WTC11 (cell line): ENCODE results near the gene EFHD1.

Experiments used
- CREM ChIP-seq: sonication (generic); formaldehyde crosslinking; IDR thresholded peaks from 2 replicates; pipeline ENCODE4 v1.8.1; 2022; ENCODE audit warnings: mild to moderate bottlenecking, missing genetic modification reagents, moderate library complexity
- ELF4 ChIP-seq: sonication (generic); formaldehyde crosslinking; IDR thresholded peaks from 2 replicates; pipeline ENCODE4 v1.8.1; 2022; ENCODE audit warnings: low read depth, mild to moderate bottlenecking, moderate library complexity, missing genetic modification reagents
- ZNF219 ChIP-seq: sonication (generic); formaldehyde crosslinking; IDR thresholded peaks from 2 replicates; pipeline ENCODE4 v1.8.0; 2023; ENCODE audit warnings: missing genetic modification reagents, mild to moderate bottlenecking, borderline replicate concordance
- TF ChIP-seq, protein P1 (sequence below): fragments of 200-600 bp; IDR thresholded peaks from 2 replicates; pipeline ENCODE4 v1.8.0; 2022; ENCODE audit warnings: antibody characterized with exemption
- TF ChIP-seq, protein P2 (sequence below): sonication (generic); formaldehyde crosslinking; IDR thresholded peaks from 2 replicates; pipeline ENCODE4 v1.8.0; 2022; ENCODE audit warnings: mild to moderate bottlenecking, missing genetic modification reagents
- TF ChIP-seq, protein P3 (sequence below): sonication (generic); formaldehyde crosslinking; IDR thresholded peaks from 2 replicates; pipeline ENCODE4 v1.8.1; 2023; ENCODE audit warnings: mild to moderate bottlenecking, missing genetic modification reagents

DNA sequence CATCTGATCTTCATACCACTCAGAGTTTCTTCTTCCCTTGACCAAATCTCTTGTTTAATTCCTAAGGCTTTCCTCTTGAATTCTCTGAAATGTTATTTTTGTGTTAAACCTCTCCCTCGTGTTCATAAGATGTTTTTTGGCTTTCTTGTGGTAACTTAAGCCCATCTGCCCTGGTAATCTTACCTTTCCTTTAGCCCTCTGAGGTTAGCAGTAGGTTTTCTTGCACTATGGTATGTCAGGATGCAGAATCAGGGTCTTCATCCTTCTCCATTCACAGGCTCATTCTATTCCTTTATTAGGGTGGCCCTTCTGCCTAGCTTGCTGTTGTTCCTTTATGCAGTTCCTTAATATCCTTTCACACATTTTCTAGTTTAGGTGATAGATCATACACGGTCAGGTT is 87.9 kb downstream of the EFHD1 start:
- TF ChIP-seq, protein P1, sequence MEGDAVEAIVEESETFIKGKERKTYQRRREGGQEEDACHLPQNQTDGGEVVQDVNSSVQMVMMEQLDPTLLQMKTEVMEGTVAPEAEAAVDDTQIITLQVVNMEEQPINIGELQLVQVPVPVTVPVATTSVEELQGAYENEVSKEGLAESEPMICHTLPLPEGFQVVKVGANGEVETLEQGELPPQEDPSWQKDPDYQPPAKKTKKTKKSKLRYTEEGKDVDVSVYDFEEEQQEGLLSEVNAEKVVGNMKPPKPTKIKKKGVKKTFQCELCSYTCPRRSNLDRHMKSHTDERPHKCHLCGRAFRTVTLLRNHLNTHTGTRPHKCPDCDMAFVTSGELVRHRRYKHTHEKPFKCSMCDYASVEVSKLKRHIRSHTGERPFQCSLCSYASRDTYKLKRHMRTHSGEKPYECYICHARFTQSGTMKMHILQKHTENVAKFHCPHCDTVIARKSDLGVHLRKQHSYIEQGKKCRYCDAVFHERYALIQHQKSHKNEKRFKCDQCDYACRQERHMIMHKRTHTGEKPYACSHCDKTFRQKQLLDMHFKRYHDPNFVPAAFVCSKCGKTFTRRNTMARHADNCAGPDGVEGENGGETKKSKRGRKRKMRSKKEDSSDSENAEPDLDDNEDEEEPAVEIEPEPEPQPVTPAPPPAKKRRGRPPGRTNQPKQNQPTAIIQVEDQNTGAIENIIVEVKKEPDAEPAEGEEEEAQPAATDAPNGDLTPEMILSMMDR = no peak
- TF ChIP-seq CREM (CRISPR knock-in tag) = no peak
- TF ChIP-seq ELF4 (CRISPR knock-in tag) = no peak
- TF ChIP-seq, protein P2, sequence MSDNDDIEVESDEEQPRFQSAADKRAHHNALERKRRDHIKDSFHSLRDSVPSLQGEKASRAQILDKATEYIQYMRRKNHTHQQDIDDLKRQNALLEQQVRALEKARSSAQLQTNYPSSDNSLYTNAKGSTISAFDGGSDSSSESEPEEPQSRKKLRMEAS (CRISPR knock-in tag) = no peak
- TF ChIP-seq ZNF219 = no peak
- TF ChIP-seq, protein P3, sequence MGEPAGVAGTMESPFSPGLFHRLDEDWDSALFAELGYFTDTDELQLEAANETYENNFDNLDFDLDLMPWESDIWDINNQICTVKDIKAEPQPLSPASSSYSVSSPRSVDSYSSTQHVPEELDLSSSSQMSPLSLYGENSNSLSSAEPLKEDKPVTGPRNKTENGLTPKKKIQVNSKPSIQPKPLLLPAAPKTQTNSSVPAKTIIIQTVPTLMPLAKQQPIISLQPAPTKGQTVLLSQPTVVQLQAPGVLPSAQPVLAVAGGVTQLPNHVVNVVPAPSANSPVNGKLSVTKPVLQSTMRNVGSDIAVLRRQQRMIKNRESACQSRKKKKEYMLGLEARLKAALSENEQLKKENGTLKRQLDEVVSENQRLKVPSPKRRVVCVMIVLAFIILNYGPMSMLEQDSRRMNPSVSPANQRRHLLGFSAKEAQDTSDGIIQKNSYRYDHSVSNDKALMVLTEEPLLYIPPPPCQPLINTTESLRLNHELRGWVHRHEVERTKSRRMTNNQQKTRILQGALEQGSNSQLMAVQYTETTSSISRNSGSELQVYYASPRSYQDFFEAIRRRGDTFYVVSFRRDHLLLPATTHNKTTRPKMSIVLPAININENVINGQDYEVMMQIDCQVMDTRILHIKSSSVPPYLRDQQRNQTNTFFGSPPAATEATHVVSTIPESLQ (CRISPR knock-in tag) = no peak
